ENCODE results near the gene AUTS2. TPM values are rescaled to one million over a fixed set of nuclear protein-coding genes. Genes with fewer than 3 reads are reported as not detected.

AUTS2 gene
- total RNA-seq, 1 experiment from 2014 or later: 256 TPM

DNA sequence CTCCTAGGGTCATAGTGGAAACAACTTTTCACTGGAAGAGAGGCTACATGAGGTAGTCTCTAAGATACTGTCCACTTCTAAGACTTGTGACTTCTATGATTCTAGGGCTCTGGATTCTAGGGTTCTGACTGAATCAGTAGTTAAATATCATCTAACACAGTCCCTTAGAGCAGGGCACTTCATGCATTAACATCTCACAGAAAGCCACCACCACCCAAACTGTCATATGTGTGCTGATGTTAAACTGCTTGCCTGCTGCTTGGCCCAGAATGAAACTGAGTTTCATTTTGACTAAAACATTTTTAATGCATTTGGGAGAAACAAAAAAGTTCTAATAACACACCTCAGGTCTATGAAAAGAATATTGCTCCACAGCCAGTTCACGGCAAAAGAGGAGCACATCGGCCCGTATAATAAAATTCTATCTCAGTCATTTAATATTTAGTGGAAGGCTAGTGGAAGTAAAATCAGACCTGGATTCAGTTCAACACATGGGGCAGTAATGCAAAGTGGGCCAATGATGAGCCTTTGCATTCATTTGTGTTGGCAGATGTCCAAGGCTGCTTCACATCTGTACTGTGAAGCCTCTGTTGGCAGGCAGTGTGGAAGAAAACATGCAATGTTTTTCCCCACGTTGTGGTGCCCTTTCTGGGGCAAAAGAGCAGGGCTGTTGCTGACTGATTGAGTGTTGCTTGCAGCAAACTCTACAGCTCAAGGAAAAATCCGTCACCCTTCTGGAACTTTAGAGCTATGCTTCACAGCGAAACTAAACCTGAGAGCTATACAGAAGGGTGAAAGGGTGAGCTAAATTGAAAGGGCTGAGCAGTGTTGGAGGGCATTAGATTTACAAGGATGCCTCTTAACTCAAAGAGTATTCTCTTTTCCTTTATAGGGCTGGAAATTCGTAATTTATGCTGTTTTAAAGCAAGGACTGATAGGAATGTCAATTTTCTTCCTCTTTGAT is 33.5 kb upstream of the AUTS2 start:
- Histone ChIP-seq H2BK12ac (ENCODE audit: insufficient read length, low read depth, low read length) (no peak overlapping the region), H3K9ac (ENCODE audit: extremely low read depth, insufficient read length, low read length) (no peak overlapping the region), H2BK120ac (ENCODE audit: low read depth, low read length, poor library complexity, severe bottlenecking) (no peak overlapping the region), H3K23me2 (ENCODE audit: insufficient read length, low read depth, low read length, poor library complexity, severe bottlenecking) (no peaks in the 10 kb centered on the region), H4K5ac (ENCODE audit: insufficient read length, low read depth, low read length) (no peak overlapping the region), H3K4me1 (ENCODE audit: insufficient read depth, low read length) (peaks cover 3% of the 10 kb centered on the region; the same call in 1 of the 2 replicates), H3K4me2 (ENCODE audit: insufficient read depth, insufficient read length, low read length) (no peak overlapping the region), H2BK5ac (ENCODE audit: insufficient read length, low read length) (no peak overlapping the region), H3K79me2 (ENCODE audit: insufficient read depth, low read length) (no peaks in the 10 kb centered on the region), H3K23ac (ENCODE audit: insufficient read length, low read depth, low read length) (no peak overlapping the region), H2BK15ac (ENCODE audit: low read depth, low read length) (no peak overlapping the region), H2AK5ac (ENCODE audit: insufficient read length, low read length) (no peak overlapping the region), H3K56ac (ENCODE audit: insufficient read length, low read depth, low read length) (no peak overlapping the region), H3K14ac (ENCODE audit: insufficient read depth, low read length) (no peak overlapping the region), H3T11ph (ENCODE audit: low read length) (no peak overlapping the region), H4K20me1 (ENCODE audit: control insufficient read depth, insufficient read depth, insufficient read length) (no peaks in the 10 kb centered on the region), H3K18ac (ENCODE audit: insufficient read length, low read depth, low read length) (no peak overlapping the region), H3K79me1 (ENCODE audit: insufficient read depth, low read depth, low read length, poor library complexity, severe bottlenecking) (no peaks in the 10 kb centered on the region), H3K4ac (ENCODE audit: low read depth, low read length) (no peak overlapping the region), H4K8ac (replicated peaks; ENCODE audit: insufficient read length, low read depth, low read length) (no peak overlapping the region), H3K27me3 (ENCODE audit: insufficient read depth, low read length) (no peaks in the 10 kb centered on the region), H3K27ac (ENCODE audit: insufficient read length, low read depth, low read length) (no peak overlapping the region), H2BK20ac (ENCODE audit: low read depth, low read length, poor library complexity, severe bottlenecking) (no peak overlapping the region), H3K9me3 (ENCODE audit: control insufficient read depth, low read depth, low read length) (no peaks in the 10 kb centered on the region), H4K91ac (ENCODE audit: insufficient read length, low read depth, low read length) (no peak overlapping the region), H2AFZ (ENCODE audit: low read length) (no peak overlapping the region)
- Mint-ChIP-seq H3K9me3 (no peaks in the 10 kb centered on the region; a peak in 1 of 5 replicates), H3K4me3 (no peak overlapping the region), H3K4me1 (peaks cover 6 to 13% of the 10 kb centered on the region in 2 experiments), H3K27me3 (ENCODE audit: low read depth) (peaks cover 9% of the 10 kb centered on the region; the same call in 1 of the 2 replicates), H3K27ac (no peak overlapping the region; a peak in 1 of 7 replicates), H3K36me3 (ENCODE audit: insufficient read depth in 1 of 3, low read depth in 3 of 3) (no peaks in the 10 kb centered on the region)
- WGBS (ENCODE audit: extremely low coverage, insufficient read length, low lambda C conversion rate): no CpG with 5 or more reads among the region's 7 CpGs
- TF ChIP-seq, protein P1, sequence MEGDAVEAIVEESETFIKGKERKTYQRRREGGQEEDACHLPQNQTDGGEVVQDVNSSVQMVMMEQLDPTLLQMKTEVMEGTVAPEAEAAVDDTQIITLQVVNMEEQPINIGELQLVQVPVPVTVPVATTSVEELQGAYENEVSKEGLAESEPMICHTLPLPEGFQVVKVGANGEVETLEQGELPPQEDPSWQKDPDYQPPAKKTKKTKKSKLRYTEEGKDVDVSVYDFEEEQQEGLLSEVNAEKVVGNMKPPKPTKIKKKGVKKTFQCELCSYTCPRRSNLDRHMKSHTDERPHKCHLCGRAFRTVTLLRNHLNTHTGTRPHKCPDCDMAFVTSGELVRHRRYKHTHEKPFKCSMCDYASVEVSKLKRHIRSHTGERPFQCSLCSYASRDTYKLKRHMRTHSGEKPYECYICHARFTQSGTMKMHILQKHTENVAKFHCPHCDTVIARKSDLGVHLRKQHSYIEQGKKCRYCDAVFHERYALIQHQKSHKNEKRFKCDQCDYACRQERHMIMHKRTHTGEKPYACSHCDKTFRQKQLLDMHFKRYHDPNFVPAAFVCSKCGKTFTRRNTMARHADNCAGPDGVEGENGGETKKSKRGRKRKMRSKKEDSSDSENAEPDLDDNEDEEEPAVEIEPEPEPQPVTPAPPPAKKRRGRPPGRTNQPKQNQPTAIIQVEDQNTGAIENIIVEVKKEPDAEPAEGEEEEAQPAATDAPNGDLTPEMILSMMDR (conservative IDR thresholded peaks at IDR 0.05): no peak
- DNase-seq: peak; percentile 13

All from H9 (cell line).